Thoracic aorta (tissue), 2 donors: ENCODE data around the gene FBXL22. TPM values are rescaled to one million over a fixed set of nuclear protein-coding genes. Genes with fewer than 3 reads are reported as not detected.

Experiments used
- ATAC-seq: fragments of 150-250 bp; one replicate; pipeline ENCODE4 v1.8.0; 2017; ENCODE audit warnings: low read depth; ENCODE audit not compliant: insufficient number of reproducible peaks, low FRiP score
- DNase-seq: peaks from one replicate; pipeline ENCODE4 v3.0.0-alpha.2; 2020; ENCODE audit warnings: low spot score
- H3K27ac ChIP-seq, 2 donors: fragments of 200-600 bp; sonication (generic); 1 replicate in 1 of 2; 2 replicates in 1 of 2; pipeline ENCODE4 v1.5.1; 2016; ENCODE audit warnings: mild to moderate bottlenecking in 2 of 2, moderate library complexity in 2 of 2
- H3K27me3 ChIP-seq: fragments of 200-600 bp; sonication (generic); replicated peaks from 2 replicates; pipeline ENCODE4 v1.6.0; 2016; ENCODE audit warnings: mild to moderate bottlenecking; ENCODE audit not compliant: insufficient read depth
- H3K36me3 ChIP-seq: fragments of 200-600 bp; sonication (generic); one replicate; pipeline ENCODE4 v1.5.1; 2016
- H3K4me1 ChIP-seq, 2 donors: fragments of 200-600 bp; sonication (generic); 1 replicate in 1 of 2; 2 replicates in 1 of 2; pipeline versions ENCODE4 v1.5.1 to v1.6.0; 2016; ENCODE audit warnings: low read depth in 2 of 2, mild to moderate bottlenecking in 1 of 2; ENCODE audit not compliant: control insufficient read depth in 1 of 2
- H3K4me3 ChIP-seq: fragments of 200-600 bp; sonication (generic); 2 replicates; pipeline ENCODE4 v1.5.1; 2016; ENCODE audit warnings: mild to moderate bottlenecking
- H3K9me3 ChIP-seq: fragments of 200-600 bp; sonication (generic); 2 replicates; pipeline ENCODE4 v1.5.1; 2016
- CTCF ChIP-seq: fragments of 200-600 bp; sonication (generic); IDR thresholded peaks from one replicate; pipeline ENCODE4 v1.5.1; 2019; ENCODE audit warnings: antibody characterized with exemption
- total RNA-seq, 2 donors: library from RNA; depleted of rRNA; stranded (reverse); fragments of >200 nt; gene quantifications; one replicate each; pipeline versions ENCODE4 v1.1.0 to v1.2.3, GENCODE V29; 2016

FBXL22 gene
- total RNA-seq, 2 donors from 2014 or later: 21.2 to 62.1 TPM

GRCh38 chr15:63582179-63582578 is 15.0 kb upstream of the FBXL22 start:
- no peak for TF ChIP-seq CTCF

GRCh38 chr15:63582718-63583426 is 14.3 kb upstream of the FBXL22 start:
- Histone ChIP-seq H3K4me3 (no peak overlapping the region), H3K36me3 (peaks cover 12% of the 10 kb centered on the region), H3K27ac (no peak overlapping the region), H3K9me3 (no peaks in the 10 kb centered on the region), H3K27me3 (no peaks in the 10 kb centered on the region), H3K4me1 (no peaks in the 10 kb centered on the region)
- no peak for DNase-seq
- no peak for ATAC-seq
- no peak for TF ChIP-seq CTCF

More at GRCh38 chr15:63582179-63582578, 15.0 kb upstream of the FBXL22 start:
- no peak overlapping the region for H3K4me3 ChIP-seq
- ATAC-seq: no peak
- no peak overlapping the region for H3K27ac ChIP-seq
- H3K27me3 ChIP-seq: no peaks in the 10 kb centered on the region
- H3K4me1 ChIP-seq: no peaks in the 10 kb centered on the region
- H3K9me3 ChIP-seq: no peaks in the 10 kb centered on the region
- no peak for DNase-seq
- H3K36me3 ChIP-seq: peaks cover 9% of the 10 kb centered on the region

- DNase-seq: no peak
- no peaks in the 10 kb centered on the region for H3K9me3 ChIP-seq
- no peaks in the 10 kb centered on the region for H3K27me3 ChIP-seq
- no peak for ATAC-seq
- no peak overlapping the region for H3K4me3 ChIP-seq
- no peaks in the 10 kb centered on the region for H3K4me1 ChIP-seq
- H3K36me3 ChIP-seq: peaks cover 26% of the 10 kb centered on the region
- no peak overlapping the region for H3K27ac ChIP-seq
- TF ChIP-seq CTCF: no peak
Observed at GRCh38 chr15:63586790-63587189, 10.4 kb upstream of the FBXL22 start.

- no peak for DNase-seq
- H3K27ac ChIP-seq: no peak overlapping the region
Observed at GRCh38 chr15:63587527-63587926, 9.7 kb upstream of the FBXL22 start.

GRCh38 chr15:63588826-63589225 is 8.4 kb upstream of the FBXL22 start:
- DNase-seq (no peak), ATAC-seq (no peak)
- no peak for TF ChIP-seq CTCF
- no peaks in the 10 kb centered on the region for H3K9me3 ChIP-seq
- no peaks in the 10 kb centered on the region for H3K4me1 ChIP-seq
- no peak overlapping the region for H3K27ac ChIP-seq
- no peak overlapping the region for H3K4me3 ChIP-seq
- peaks cover 32% of the 10 kb centered on the region for H3K36me3 ChIP-seq
- H3K27me3 ChIP-seq: no peaks in the 10 kb centered on the region

More at GRCh38 chr15:63587527-63587926, 9.7 kb upstream of the FBXL22 start:
- Histone ChIP-seq H3K36me3 (peaks cover 28% of the 10 kb centered on the region), H3K4me1 (no peaks in the 10 kb centered on the region), H3K27me3 (no peaks in the 10 kb centered on the region), H3K9me3 (no peaks in the 10 kb centered on the region), H3K4me3 (no peak overlapping the region)
- no peak for TF ChIP-seq CTCF
- no peak for ATAC-seq
